HG03175 (cell line): Measurements from ENCODE around the gene RNF187.

Source experiments
- ATAC-seq: cut with Tn5 transposase; IDR thresholded peaks from one replicate; pipeline ENCODE4 v1.9.1; 2021; ENCODE audit warnings: mild to moderate bottlenecking, moderate library complexity; ENCODE audit not compliant: unreplicated experiment

Gene RNF187

GRCh38 chr1:228487336-228488124 lies at the start of gene RNF187:
Gene RNF187 (plus strand): TSS chr1:228487382.
- ATAC-seq: peak; percentile 35

- ATAC-seq: no peak
Measured at GRCh38 chr1:228437424-228437962, 49.7 kb upstream of the RNF187 start.

GRCh38 chr1:228438266-228438665 lies 48.9 kb upstream of the RNF187 start:
- ATAC-seq: no peak

- no peak for ATAC-seq
Measured at GRCh38 chr1:228440761-228441500, 46.3 kb upstream of the RNF187 start.

GRCh38 chr1:228443395-228443794 lies 43.8 kb upstream of the RNF187 start:
- no peak for ATAC-seq

GRCh38 chr1:228445490-228445842 lies 41.7 kb upstream of the RNF187 start:
- no peak for ATAC-seq

- ATAC-seq: no peak
Measured at GRCh38 chr1:228445843-228446650, 41.1 kb upstream of the RNF187 start.

- ATAC-seq: no peak
Measured at GRCh38 chr1:228446852-228447251, 40.3 kb upstream of the RNF187 start.

- no peak for ATAC-seq
Measured at GRCh38 chr1:228448372-228448771, 38.8 kb upstream of the RNF187 start.

GRCh38 chr1:228450200-228450599 lies 37.0 kb upstream of the RNF187 start:
- ATAC-seq: no peak

GRCh38 chr1:228452194-228453021 lies 34.8 kb upstream of the RNF187 start:
- no peak for ATAC-seq

- no peak for ATAC-seq
Measured at GRCh38 chr1:228453022-228453560, 34.1 kb upstream of the RNF187 start.

- no peak for ATAC-seq
Measured at GRCh38 chr1:228453614-228454013, 33.6 kb upstream of the RNF187 start.

GRCh38 chr1:228454238-228454637 lies 32.9 kb upstream of the RNF187 start:
- ATAC-seq: no peak

- ATAC-seq: no peak
Measured at GRCh38 chr1:228455715-228456114, 31.5 kb upstream of the RNF187 start.

GRCh38 chr1:228456252-228457016 lies 30.7 kb upstream of the RNF187 start:
- ATAC-seq: no peak

GRCh38 chr1:228457017-228457395 lies 30.2 kb upstream of the RNF187 start:
- ATAC-seq: peak; percentile 8

- ATAC-seq: peak; percentile 89
Measured at GRCh38 chr1:228457396-228458176, 29.6 kb upstream of the RNF187 start.
